ENCODE data around the gene PRSS38. TPM values are rescaled to one million over a fixed set of nuclear protein-coding genes. Genes with fewer than 3 reads are reported as not detected.

Gene PRSS38
- polyA plus RNA-seq, 3 donors = not detected

DNA sequence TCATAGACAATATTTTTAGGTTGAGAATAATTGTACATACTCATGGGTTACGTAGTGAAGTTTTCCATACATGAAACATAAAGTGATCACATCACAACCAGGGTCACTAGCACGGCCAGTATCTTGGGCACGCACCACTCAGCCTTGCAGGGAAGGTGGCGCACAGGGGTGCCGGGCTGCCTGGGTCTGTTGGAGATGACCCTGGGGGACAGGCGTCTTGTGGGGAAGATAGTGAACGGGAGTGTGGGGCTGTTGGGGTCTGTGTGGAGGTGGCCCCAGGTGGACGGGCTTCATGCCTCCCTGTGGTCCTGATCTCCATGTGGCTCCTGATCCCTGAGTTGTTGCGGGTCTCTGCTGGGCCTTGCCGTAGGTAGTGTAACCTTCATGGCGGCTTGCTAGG lies 38.3 kb upstream of the PRSS38 start:
- peaks cover 14 to 20% of the 10 kb centered on the region in 2 donors for H3K36me3 ChIP-seq (replicated peaks in 1 of 2; ENCODE audit: control insufficient read depth in 1 of 2, insufficient read depth in 2 of 2, low read length in 2 of 2)
- Mint-ChIP-seq H3K27ac (peak overlapping the region in 1 of 7 donors; percentile 25), H3K4me3 (no peak overlapping the region)

DNA sequence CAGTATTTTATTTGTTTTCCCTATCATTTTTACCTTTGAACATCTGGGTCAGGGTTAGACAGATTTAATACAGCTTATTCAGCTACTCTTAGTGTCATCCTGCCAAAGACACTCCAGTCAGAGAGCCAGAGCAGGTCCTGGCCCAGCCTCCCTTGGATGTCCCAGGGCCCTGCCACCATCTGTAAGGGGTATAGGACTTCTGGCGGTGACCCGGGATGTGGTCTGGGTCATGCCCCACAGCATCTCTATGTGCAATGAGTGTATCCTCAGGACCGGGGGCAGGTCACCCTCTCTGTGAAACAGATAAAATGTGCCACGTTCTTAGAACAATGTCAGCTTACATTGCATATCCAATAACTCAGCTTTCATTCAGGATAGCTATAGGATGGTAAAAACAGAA lies 37.8 kb upstream of the PRSS38 start:
- DNase-seq = no peak
- 83% methylated on average over 2 of the region's 4 CpGs for WGBS (ENCODE audit: insufficient coverage)
- no peak overlapping the region for H3K9ac ChIP-seq (ENCODE audit: insufficient read depth, low read length, poor library complexity, severe bottlenecking)
- H4K20me1 ChIP-seq (ENCODE audit: insufficient read depth, low read length) = no peaks in the 10 kb centered on the region
- no peak overlapping the region for H3K27ac ChIP-seq (ENCODE audit: low read depth in 1 of 2, low read length in 2 of 2)
- no peak overlapping the region for H2AFZ ChIP-seq (ENCODE audit: insufficient read depth, low read depth, low read length, poor library complexity, severe bottlenecking)
- H3K4me3 ChIP-seq (replicated peaks in 1 of 3; ENCODE audit: low read depth in 2 of 3, low read length in 3 of 3) = no peak overlapping the region
- peaks cover 14 to 20% of the 10 kb centered on the region in 2 donors for H3K36me3 ChIP-seq (replicated peaks in 1 of 2; ENCODE audit: control insufficient read depth in 1 of 2, insufficient read depth in 2 of 2, low read length in 2 of 2)
- Mint-ChIP-seq H3K4me1 (no peaks in the 10 kb centered on the region), H3K27me3 (ENCODE audit: low read depth in 3 of 3) (no peaks in the 10 kb centered on the region), H3K9me3 (no peaks in the 10 kb centered on the region), H3K27ac (no peak overlapping the region), H3K4me3 (no peak overlapping the region), H3K36me3 (peaks cover 25 to 28% of the 10 kb centered on the region in 2 donors)
- TF ChIP-seq, protein P1, sequence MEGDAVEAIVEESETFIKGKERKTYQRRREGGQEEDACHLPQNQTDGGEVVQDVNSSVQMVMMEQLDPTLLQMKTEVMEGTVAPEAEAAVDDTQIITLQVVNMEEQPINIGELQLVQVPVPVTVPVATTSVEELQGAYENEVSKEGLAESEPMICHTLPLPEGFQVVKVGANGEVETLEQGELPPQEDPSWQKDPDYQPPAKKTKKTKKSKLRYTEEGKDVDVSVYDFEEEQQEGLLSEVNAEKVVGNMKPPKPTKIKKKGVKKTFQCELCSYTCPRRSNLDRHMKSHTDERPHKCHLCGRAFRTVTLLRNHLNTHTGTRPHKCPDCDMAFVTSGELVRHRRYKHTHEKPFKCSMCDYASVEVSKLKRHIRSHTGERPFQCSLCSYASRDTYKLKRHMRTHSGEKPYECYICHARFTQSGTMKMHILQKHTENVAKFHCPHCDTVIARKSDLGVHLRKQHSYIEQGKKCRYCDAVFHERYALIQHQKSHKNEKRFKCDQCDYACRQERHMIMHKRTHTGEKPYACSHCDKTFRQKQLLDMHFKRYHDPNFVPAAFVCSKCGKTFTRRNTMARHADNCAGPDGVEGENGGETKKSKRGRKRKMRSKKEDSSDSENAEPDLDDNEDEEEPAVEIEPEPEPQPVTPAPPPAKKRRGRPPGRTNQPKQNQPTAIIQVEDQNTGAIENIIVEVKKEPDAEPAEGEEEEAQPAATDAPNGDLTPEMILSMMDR (IDR thresholded peaks at IDR 0.05) = no peak
- H3K9me3 ChIP-seq (replicated peaks in 1 of 2; ENCODE audit: control insufficient read depth in 1 of 2, insufficient read depth in 1 of 2, low read length in 2 of 2) = no peaks in the 10 kb centered on the region
- intact Hi-C loops (cut with micrococcal nuclease) = no loop called here
- no peak overlapping the region for H3K4me2 ChIP-seq (replicated peaks; ENCODE audit: extremely low read depth, low read length, poor library complexity, severe bottlenecking)
- no peaks in the 10 kb centered on the region for H3K27me3 ChIP-seq (ENCODE audit: control insufficient read depth in 2 of 2, insufficient read depth in 2 of 2, low read length in 2 of 2)
- H3K79me2 ChIP-seq (ENCODE audit: insufficient read depth, low read length) = no peaks in the 10 kb centered on the region
- H3K4me1 ChIP-seq (ENCODE audit: control insufficient read depth in 1 of 2, insufficient read depth in 2 of 2, low read length in 2 of 2) = no peaks in the 10 kb centered on the region

More for the DNA sequence above, 38.3 kb upstream of the PRSS38 start:
- no peaks in the 10 kb centered on the region for H3K9me3 Mint-ChIP-seq
- no peaks in the 10 kb centered on the region for H3K27me3 Mint-ChIP-seq (ENCODE audit: low read depth in 3 of 3)
- intact Hi-C loops (cut with micrococcal nuclease) = no loop called here
- Histone ChIP-seq H2AFZ (ENCODE audit: insufficient read depth, low read depth, low read length, poor library complexity, severe bottlenecking) (no peak overlapping the region), H3K4me2 (replicated peaks; ENCODE audit: extremely low read depth, low read length, poor library complexity, severe bottlenecking) (no peak overlapping the region), H3K27me3 (ENCODE audit: control insufficient read depth in 2 of 2, insufficient read depth in 2 of 2, low read length in 2 of 2) (no peaks in the 10 kb centered on the region), H3K79me2 (ENCODE audit: insufficient read depth, low read length) (no peaks in the 10 kb centered on the region), H3K4me1 (ENCODE audit: control insufficient read depth in 1 of 2, insufficient read depth in 2 of 2, low read length in 2 of 2) (no peaks in the 10 kb centered on the region), H3K9me3 (replicated peaks in 1 of 2; ENCODE audit: control insufficient read depth in 1 of 2, insufficient read depth in 1 of 2, low read length in 2 of 2) (no peaks in the 10 kb centered on the region), H3K4me3 (replicated peaks in 1 of 3; ENCODE audit: low read depth in 2 of 3, low read length in 3 of 3) (no peak overlapping the region), H3K9ac (ENCODE audit: insufficient read depth, low read length, poor library complexity, severe bottlenecking) (no peak overlapping the region), H3K27ac (ENCODE audit: low read depth in 1 of 2, low read length in 2 of 2) (no peak overlapping the region), H4K20me1 (ENCODE audit: insufficient read depth, low read length) (no peaks in the 10 kb centered on the region)
- 86% methylated on average over 7 of the region's 11 CpGs for WGBS (ENCODE audit: insufficient coverage)
- TF ChIP-seq, protein P1 (IDR thresholded peaks at IDR 0.05) = no peak
- peaks cover 23 to 26% of the 10 kb centered on the region in 2 donors for H3K36me3 Mint-ChIP-seq
- H3K4me1 Mint-ChIP-seq = no peaks in the 10 kb centered on the region
- DNase-seq = no peak

Data from CD14-positive monocyte (primary cell).